H1 (cell line): ENCODE measurements around the gene PLA2G4F. TPM values are rescaled to one million over a fixed set of nuclear protein-coding genes. Genes with fewer than 3 reads are reported as not detected.

ENCODE experiments used
- ATF2 ChIP-seq: IDR thresholded peaks from 2 replicates; pipeline ENCODE4 v1.6.1; 2012; ENCODE audit warnings: low read length, inconsistent platforms
- BRCA1 ChIP-seq: IDR thresholded peaks from 2 replicates; pipeline ENCODE4 v1.6.1; 2012; ENCODE audit warnings: low read depth, low read length, improper control_type of control experiment
- CHD2 ChIP-seq: IDR thresholded peaks from 2 replicates; pipeline ENCODE4 v1.6.1; 2012; ENCODE audit warnings: low read length, improper control_type of control experiment
- EGR1 ChIP-seq: IDR thresholded peaks from 2 replicates; pipeline ENCODE4 v1.6.1; 2011; ENCODE audit warnings: low read depth, low read length, borderline replicate concordance
- FOSL1 ChIP-seq: IDR thresholded peaks from 2 replicates; pipeline ENCODE4 v1.6.1; 2011; ENCODE audit warnings: mild to moderate bottlenecking, low read depth, low read length, moderate library complexity; ENCODE audit not compliant: insufficient read depth
- KDM4A ChIP-seq: IDR thresholded peaks from one replicate; pipeline ENCODE4 v1.7.1; 2012; ENCODE audit warnings: low read depth, mild to moderate bottlenecking, moderate library complexity, low read length, inconsistent platforms; ENCODE audit not compliant: severe bottlenecking
- NRF1 ChIP-seq: IDR thresholded peaks from 2 replicates; pipeline ENCODE4 v1.6.1; 2011; ENCODE audit warnings: mild to moderate bottlenecking, low read depth, low read length, improper control_type of control experiment
- SAP30 ChIP-seq: fragments of 300-600 bp; sonication (generic); IDR thresholded peaks from 2 replicates; pipeline ENCODE4 v1.7.1; 2012; ENCODE audit warnings: low read length, moderate library complexity, mild to moderate bottlenecking, inconsistent platforms; ENCODE audit not compliant: insufficient read depth, insufficient replicate concordance
- SIN3A ChIP-seq, 2 experiments: IDR thresholded peaks in 1 of 2; conservative IDR thresholded peaks in 1 of 2; 2 replicates each; pipeline ENCODE4 v1.6.1; 2011 to 2012; ENCODE audit warnings: low read length in 2 of 2, improper control_type of control experiment in 1 of 2, low read depth in 1 of 2, mild to moderate bottlenecking in 1 of 2
- polyA plus RNA-seq, 7 experiments: library from polyadenylated mRNA; depleted of rRNA in 3 of 7; stranded (reverse) in 5 of 7; unstranded in 2 of 7; fragments of >200 nt in 5 of 7; fragments of 200-250 nt in 2 of 7; gene quantifications; 1 replicate in 5 of 7; 2 replicates in 1 of 7; 4 replicates in 1 of 7; pipeline versions ENCODE4 v1.2.1 to v1.2.3, GENCODE V29; 2011 to 2013; ENCODE audit warnings: missing spikeins in 2 of 7, mixed read lengths in 2 of 7
- total RNA-seq: library from RNA; stranded (reverse); fragmentation: NEBNext Ultra II Directional; extraction: Animal tissue kit (Norgen Biotek cat#: 25700); gene quantifications from 2 replicates; pipeline ENCODE4 v1.2.1, GENCODE V29; 2021
- TF ChIP-seq, protein P1 (sequence below): fragments of 300-600 bp; sonication (generic); IDR thresholded peaks from 2 replicates; pipeline ENCODE4 v1.7.1; 2012; ENCODE audit warnings: low read length, moderate library complexity, mild to moderate bottlenecking, inconsistent platforms; ENCODE audit not compliant: insufficient replicate concordance

Gene PLA2G4F
- total and polyA plus RNA-seq, 2 of the 8 experiments (the other 6 are each of a cell fraction or from before 2014, with no cell fraction given): not detected

DNA sequence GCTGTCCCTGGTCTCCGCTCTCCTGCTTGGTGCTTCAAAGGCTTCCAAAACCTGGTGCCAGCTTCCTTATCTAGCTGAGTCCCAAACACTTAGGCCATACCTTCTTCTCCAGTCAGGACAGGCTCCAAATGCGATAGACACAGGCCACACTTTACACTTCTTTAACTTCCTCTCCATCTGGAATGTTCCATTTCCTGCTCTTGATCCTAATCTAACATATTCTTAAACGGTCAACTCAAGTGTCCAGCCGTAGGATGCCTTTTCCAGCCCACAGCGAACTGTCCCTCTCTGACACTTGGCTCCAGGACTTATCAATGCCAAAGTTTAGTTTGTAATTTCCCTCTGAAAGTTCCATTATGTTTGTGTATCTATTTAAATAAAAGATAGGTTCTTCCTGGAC, 19.2 kb upstream of the PLA2G4F start (continued):
- TF ChIP-seq, protein P1, sequence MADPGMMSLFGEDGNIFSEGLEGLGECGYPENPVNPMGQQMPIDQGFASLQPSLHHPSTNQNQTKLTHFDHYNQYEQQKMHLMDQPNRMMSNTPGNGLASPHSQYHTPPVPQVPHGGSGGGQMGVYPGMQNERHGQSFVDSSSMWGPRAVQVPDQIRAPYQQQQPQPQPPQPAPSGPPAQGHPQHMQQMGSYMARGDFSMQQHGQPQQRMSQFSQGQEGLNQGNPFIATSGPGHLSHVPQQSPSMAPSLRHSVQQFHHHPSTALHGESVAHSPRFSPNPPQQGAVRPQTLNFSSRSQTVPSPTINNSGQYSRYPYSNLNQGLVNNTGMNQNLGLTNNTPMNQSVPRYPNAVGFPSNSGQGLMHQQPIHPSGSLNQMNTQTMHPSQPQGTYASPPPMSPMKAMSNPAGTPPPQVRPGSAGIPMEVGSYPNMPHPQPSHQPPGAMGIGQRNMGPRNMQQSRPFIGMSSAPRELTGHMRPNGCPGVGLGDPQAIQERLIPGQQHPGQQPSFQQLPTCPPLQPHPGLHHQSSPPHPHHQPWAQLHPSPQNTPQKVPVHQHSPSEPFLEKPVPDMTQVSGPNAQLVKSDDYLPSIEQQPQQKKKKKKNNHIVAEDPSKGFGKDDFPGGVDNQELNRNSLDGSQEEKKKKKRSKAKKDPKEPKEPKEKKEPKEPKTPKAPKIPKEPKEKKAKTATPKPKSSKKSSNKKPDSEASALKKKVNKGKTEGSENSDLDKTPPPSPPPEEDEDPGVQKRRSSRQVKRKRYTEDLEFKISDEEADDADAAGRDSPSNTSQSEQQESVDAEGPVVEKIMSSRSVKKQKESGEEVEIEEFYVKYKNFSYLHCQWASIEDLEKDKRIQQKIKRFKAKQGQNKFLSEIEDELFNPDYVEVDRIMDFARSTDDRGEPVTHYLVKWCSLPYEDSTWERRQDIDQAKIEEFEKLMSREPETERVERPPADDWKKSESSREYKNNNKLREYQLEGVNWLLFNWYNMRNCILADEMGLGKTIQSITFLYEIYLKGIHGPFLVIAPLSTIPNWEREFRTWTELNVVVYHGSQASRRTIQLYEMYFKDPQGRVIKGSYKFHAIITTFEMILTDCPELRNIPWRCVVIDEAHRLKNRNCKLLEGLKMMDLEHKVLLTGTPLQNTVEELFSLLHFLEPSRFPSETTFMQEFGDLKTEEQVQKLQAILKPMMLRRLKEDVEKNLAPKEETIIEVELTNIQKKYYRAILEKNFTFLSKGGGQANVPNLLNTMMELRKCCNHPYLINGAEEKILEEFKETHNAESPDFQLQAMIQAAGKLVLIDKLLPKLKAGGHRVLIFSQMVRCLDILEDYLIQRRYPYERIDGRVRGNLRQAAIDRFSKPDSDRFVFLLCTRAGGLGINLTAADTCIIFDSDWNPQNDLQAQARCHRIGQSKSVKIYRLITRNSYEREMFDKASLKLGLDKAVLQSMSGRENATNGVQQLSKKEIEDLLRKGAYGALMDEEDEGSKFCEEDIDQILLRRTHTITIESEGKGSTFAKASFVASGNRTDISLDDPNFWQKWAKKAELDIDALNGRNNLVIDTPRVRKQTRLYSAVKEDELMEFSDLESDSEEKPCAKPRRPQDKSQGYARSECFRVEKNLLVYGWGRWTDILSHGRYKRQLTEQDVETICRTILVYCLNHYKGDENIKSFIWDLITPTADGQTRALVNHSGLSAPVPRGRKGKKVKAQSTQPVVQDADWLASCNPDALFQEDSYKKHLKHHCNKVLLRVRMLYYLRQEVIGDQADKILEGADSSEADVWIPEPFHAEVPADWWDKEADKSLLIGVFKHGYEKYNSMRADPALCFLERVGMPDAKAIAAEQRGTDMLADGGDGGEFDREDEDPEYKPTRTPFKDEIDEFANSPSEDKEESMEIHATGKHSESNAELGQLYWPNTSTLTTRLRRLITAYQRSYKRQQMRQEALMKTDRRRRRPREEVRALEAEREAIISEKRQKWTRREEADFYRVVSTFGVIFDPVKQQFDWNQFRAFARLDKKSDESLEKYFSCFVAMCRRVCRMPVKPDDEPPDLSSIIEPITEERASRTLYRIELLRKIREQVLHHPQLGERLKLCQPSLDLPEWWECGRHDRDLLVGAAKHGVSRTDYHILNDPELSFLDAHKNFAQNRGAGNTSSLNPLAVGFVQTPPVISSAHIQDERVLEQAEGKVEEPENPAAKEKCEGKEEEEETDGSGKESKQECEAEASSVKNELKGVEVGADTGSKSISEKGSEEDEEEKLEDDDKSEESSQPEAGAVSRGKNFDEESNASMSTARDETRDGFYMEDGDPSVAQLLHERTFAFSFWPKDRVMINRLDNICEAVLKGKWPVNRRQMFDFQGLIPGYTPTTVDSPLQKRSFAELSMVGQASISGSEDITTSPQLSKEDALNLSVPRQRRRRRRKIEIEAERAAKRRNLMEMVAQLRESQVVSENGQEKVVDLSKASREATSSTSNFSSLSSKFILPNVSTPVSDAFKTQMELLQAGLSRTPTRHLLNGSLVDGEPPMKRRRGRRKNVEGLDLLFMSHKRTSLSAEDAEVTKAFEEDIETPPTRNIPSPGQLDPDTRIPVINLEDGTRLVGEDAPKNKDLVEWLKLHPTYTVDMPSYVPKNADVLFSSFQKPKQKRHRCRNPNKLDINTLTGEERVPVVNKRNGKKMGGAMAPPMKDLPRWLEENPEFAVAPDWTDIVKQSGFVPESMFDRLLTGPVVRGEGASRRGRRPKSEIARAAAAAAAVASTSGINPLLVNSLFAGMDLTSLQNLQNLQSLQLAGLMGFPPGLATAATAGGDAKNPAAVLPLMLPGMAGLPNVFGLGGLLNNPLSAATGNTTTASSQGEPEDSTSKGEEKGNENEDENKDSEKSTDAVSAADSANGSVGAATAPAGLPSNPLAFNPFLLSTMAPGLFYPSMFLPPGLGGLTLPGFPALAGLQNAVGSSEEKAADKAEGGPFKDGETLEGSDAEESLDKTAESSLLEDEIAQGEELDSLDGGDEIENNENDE: no peak
- TF ChIP-seq CHD2: no peak
- no peak for TF ChIP-seq EGR1
- TF ChIP-seq NRF1: no peak
- TF ChIP-seq ATF2: no peak
- no peak for TF ChIP-seq KDM4A
- TF ChIP-seq SIN3A (conservative IDR thresholded peaks at IDR 0.05 in 1 of 2, IDR thresholded peaks at IDR 0.05 in 1 of 2; ENCODE audit: low read depth in 1 of 2, low read length in 2 of 2): no peak
- no peak for TF ChIP-seq SAP30
- TF ChIP-seq BRCA1: no peak
- TF ChIP-seq FOSL1: no peak
- TF ChIP-seq, all 59 proteins: peak for 0
